ENCODE data around the gene LALBA.

LALBA gene

GRCh38 chr12:48569946-48570345 is at the start of gene LALBA:
LALBA (minus strand) TSS chr12:48570046; CDS start chr12:48570020, 26 bp downstream.
- TF ChIP-seq CTCF (IDR thresholded peaks at IDR 0.05; ENCODE audit: control extremely low read depth, extremely low read depth, low read depth, missing control alignments), result no peak
- no peak for DNase-seq (ENCODE audit: extremely low spot score)
- CTCF ChIA-PET, result interaction anchor here (1.0 to 2.0 kb wide), 3 partner anchors 12 to 18 kb away, joined by 3 to 8 read pairs (median 3); no protein-coding TSS in a partner anchor
- POLR2A ChIA-PET, result no interaction called here

- CTCF ChIA-PET, result interaction anchor here (0.6 to 3.7 kb wide), 61 partner anchors 9 to 714 kb away, joined by 3 to 63 read pairs (median 4); partner anchors contain the start of genes ANP32D, ASB8, CCDC184 and OR8S1
- peak; percentile 74 for DNase-seq (ENCODE audit: extremely low spot score)
- POLR2A ChIA-PET, result no interaction called here
- TF ChIP-seq CTCF (IDR thresholded peaks at IDR 0.05; ENCODE audit: control extremely low read depth, extremely low read depth, low read depth, missing control alignments), result peak; percentile 93
Observed at GRCh38 chr12:48618541-48618940, 48.7 kb upstream of the LALBA start.

- CTCF ChIA-PET, result interaction anchor here (4.1 kb wide), 1 partner anchor 73 kb away, joined by 15 read pairs; no protein-coding TSS in a partner anchor
- no peak for TF ChIP-seq CTCF (IDR thresholded peaks at IDR 0.05; ENCODE audit: control extremely low read depth, extremely low read depth, low read depth, missing control alignments)
- DNase-seq (ENCODE audit: extremely low spot score), result no peak
- POLR2A ChIA-PET, result no interaction called here
Observed at GRCh38 chr12:48615681-48616080, 45.8 kb upstream of the LALBA start.

GRCh38 chr12:48613321-48613720 is 43.5 kb upstream of the LALBA start:
- no peak for DNase-seq (ENCODE audit: extremely low spot score)
- TF ChIP-seq CTCF (IDR thresholded peaks at IDR 0.05; ENCODE audit: control extremely low read depth, extremely low read depth, low read depth, missing control alignments), result no peak
- ChIA-PET POLR2A (no interaction called here), CTCF (interaction anchor here (4.1 kb wide), 1 partner anchor 71 kb away, joined by 15 read pairs; no protein-coding TSS in a partner anchor)

- no peak for DNase-seq (ENCODE audit: extremely low spot score)
- ChIA-PET POLR2A (no interaction called here), CTCF (interaction anchor here (1.0 to 1.4 kb wide), 2 partner anchors 14 to 16 kb away, joined by 5 to 8 read pairs; no protein-coding TSS in a partner anchor)
- no peak for TF ChIP-seq CTCF (IDR thresholded peaks at IDR 0.05; ENCODE audit: control extremely low read depth, extremely low read depth, low read depth, missing control alignments)
Observed at GRCh38 chr12:48602192-48602989, 32.5 kb upstream of the LALBA start.

GRCh38 chr12:48601013-48601756 is 31.3 kb upstream of the LALBA start:
- CTCF ChIA-PET, result interaction anchor here (0.7 to 1.4 kb wide), 3 partner anchors 16 to 21 kb away, joined by 3 to 8 read pairs (median 5); no protein-coding TSS in a partner anchor
- POLR2A ChIA-PET, result no interaction called here
- peak; percentile 48 for DNase-seq (ENCODE audit: extremely low spot score)
- no peak for TF ChIP-seq CTCF (IDR thresholded peaks at IDR 0.05; ENCODE audit: control extremely low read depth, extremely low read depth, low read depth, missing control alignments)

All from GM10248 (cell line).